NCI-H524 treated with DMSO at 0.1 percent for 48 hours (cell line): Measurements from ENCODE around the gene RPUSD1.
"Not testable (repeated sequence)": the region's sequence is repeated elsewhere in the genome, so short reads cannot be mapped to it uniquely, and the experiment has no call there.

Source experiments
- DNase-seq: peaks from one replicate; lab custom pipeline; 2025; lab: John Stamatoyannopoulos, UW

Gene RPUSD1

GRCh38 chr16:783404-784161, 4.6 kb downstream of the RPUSD1 start:
- DNase-seq, result no peak

- DNase-seq, result no peak
Observed at GRCh38 chr16:782766-783403, 5.3 kb downstream of the RPUSD1 start.

- no peak for DNase-seq
Observed at GRCh38 chr16:782258-782657, 5.9 kb downstream of the RPUSD1 start.

GRCh38 chr16:781346-782010, 6.7 kb downstream of the RPUSD1 start:
- no peak for DNase-seq

- DNase-seq, result no peak
Observed at GRCh38 chr16:780296-780695, 7.9 kb downstream of the RPUSD1 start.

- no peak for DNase-seq
Observed at GRCh38 chr16:779561-779960, 8.6 kb downstream of the RPUSD1 start.

- no peak for DNase-seq
Observed at GRCh38 chr16:778909-779527, 9.2 kb downstream of the RPUSD1 start.

- DNase-seq, result no peak
Observed at GRCh38 chr16:778447-778846, 9.7 kb downstream of the RPUSD1 start.

- DNase-seq, result no peak
Observed at GRCh38 chr16:777826-778225, 10.4 kb downstream of the RPUSD1 start.

GRCh38 chr16:776824-777223, 11.4 kb downstream of the RPUSD1 start:
- no peak for DNase-seq

GRCh38 chr16:776298-776697, 11.9 kb downstream of the RPUSD1 start:
- not testable (repeated sequence) for DNase-seq

GRCh38 chr16:775236-775796, 12.9 kb downstream of the RPUSD1 start:
- no peak for DNase-seq

- DNase-seq, result no peak
Observed at GRCh38 chr16:774086-775001, 13.8 kb downstream of the RPUSD1 start.

- no peak for DNase-seq
Observed at GRCh38 chr16:772959-773358, 15.2 kb downstream of the RPUSD1 start.

GRCh38 chr16:770411-770810, 17.8 kb downstream of the RPUSD1 start:
- DNase-seq, result no peak

GRCh38 chr16:769934-770333, 18.2 kb downstream of the RPUSD1 start:
- DNase-seq, result no peak

GRCh38 chr16:769184-769784, 18.9 kb downstream of the RPUSD1 start:
- no peak for DNase-seq

GRCh38 chr16:768428-768827, 19.8 kb downstream of the RPUSD1 start:
- no peak for DNase-seq

- DNase-seq, result no peak
Observed at GRCh38 chr16:767743-768235, 20.4 kb downstream of the RPUSD1 start.

- DNase-seq, result no peak
Observed at GRCh38 chr16:766820-767640, 21.2 kb downstream of the RPUSD1 start.
